ENCODE results near the gene KIAA1210. TPM values are rescaled to one million over a fixed set of nuclear protein-coding genes. Genes with fewer than 3 reads are reported as not detected.

Gene KIAA1210
- total and polyA plus RNA-seq, 4 experiments from 2014 or later = not detected

GRCh38 chrX:119073911-119074310 lies 53.7 kb downstream of the KIAA1210 start:
- Mint-ChIP-seq H3K27ac (no peak overlapping the region), H3K36me3 (no peaks in the 10 kb centered on the region), H3K4me3 (no peak overlapping the region), H3K27me3 (peaks cover 0 to 2% of the 10 kb centered on the region in 2 donors), H3K4me1 (no peaks in the 10 kb centered on the region), H3K9me3 (peaks cover 0 to 3% (median 0%) of the 10 kb centered on the region in 8 donors)
- Histone ChIP-seq H3K4me1 (ENCODE audit: insufficient read depth, low read length) (no peaks in the 10 kb centered on the region), H3K36me3 (ENCODE audit: insufficient read depth, low read length) (no peaks in the 10 kb centered on the region), H3K27me3 (ENCODE audit: insufficient read depth, low read length) (no peaks in the 10 kb centered on the region), H3K9me3 (ENCODE audit: control insufficient read depth in 1 of 2, low read length in 2 of 2) (no peaks in the 10 kb centered on the region), H3K4me3 (ENCODE audit: low read length in 2 of 2) (no peak overlapping the region), H3K27ac (ENCODE audit: low read depth, low read length) (no peak overlapping the region)
- no peak for DNase-seq
- intact Hi-C loops (cut with micrococcal nuclease) = no loop called here
- ChIA-PET CTCF (ENCODE audit: partially characterized antibody) (no interaction called here), POLR2A (ENCODE audit: partially characterized antibody) (no interaction called here)

GRCh38 chrX:119073200-119073905 lies 54.3 kb downstream of the KIAA1210 start:
- Histone ChIP-seq H3K4me1 (ENCODE audit: insufficient read depth, low read length) (no peaks in the 10 kb centered on the region), H3K9me3 (ENCODE audit: control insufficient read depth in 1 of 2, low read length in 2 of 2) (no peaks in the 10 kb centered on the region), H3K36me3 (ENCODE audit: insufficient read depth, low read length) (no peaks in the 10 kb centered on the region), H3K4me3 (ENCODE audit: low read length in 2 of 2) (no peak overlapping the region), H3K27me3 (ENCODE audit: insufficient read depth, low read length) (no peaks in the 10 kb centered on the region), H3K27ac (ENCODE audit: low read depth, low read length) (no peak overlapping the region)
- Mint-ChIP-seq H3K9me3 (peaks cover 0 to 3% (median 0%) of the 10 kb centered on the region in 8 donors), H3K27ac (no peak overlapping the region), H3K4me1 (no peaks in the 10 kb centered on the region), H3K36me3 (no peaks in the 10 kb centered on the region), H3K27me3 (peaks cover 0 to 2% of the 10 kb centered on the region in 2 donors), H3K4me3 (no peak overlapping the region)
- POLR2A ChIA-PET (ENCODE audit: partially characterized antibody) = no interaction called here
- intact Hi-C loops (cut with micrococcal nuclease) = no loop called here
- CTCF ChIA-PET (ENCODE audit: partially characterized antibody) = no interaction called here
- DNase-seq = no peak

- Mint-ChIP-seq H3K27me3 (peaks cover 0 to 2% of the 10 kb centered on the region in 2 donors), H3K4me3 (no peak within 1 kb of the TSS), H3K9me3 (peaks cover 0 to 2% (median 0%) of the 10 kb centered on the region in 8 donors), H3K27ac (no peak within 1 kb of the TSS), H3K4me1 (no peaks in the 10 kb centered on the region), H3K36me3 (no peaks in the 10 kb centered on the region)
- POLR2A ChIA-PET (ENCODE audit: partially characterized antibody) = no interaction called here
- CTCF ChIA-PET (ENCODE audit: partially characterized antibody) = no interaction called here
- H3K4me1 ChIP-seq (ENCODE audit: insufficient read depth, low read length) = no peaks in the 10 kb centered on the region
- DNase-seq = no peak
- no peaks in the 10 kb centered on the region for H3K9me3 ChIP-seq (ENCODE audit: control insufficient read depth in 1 of 2, low read length in 2 of 2)
- no peak within 1 kb of the TSS for H3K27ac ChIP-seq (ENCODE audit: low read depth, low read length)
- no peak within 1 kb of the TSS for H3K4me3 ChIP-seq (ENCODE audit: low read length in 2 of 2)
- intact Hi-C loops (cut with micrococcal nuclease) = no loop called here
- H3K36me3 ChIP-seq (ENCODE audit: insufficient read depth, low read length) = no peaks in the 10 kb centered on the region
- no peaks in the 10 kb centered on the region for H3K27me3 ChIP-seq (ENCODE audit: insufficient read depth, low read length)
Observed at GRCh38 chrX:119072744-119073143, 54.9 kb downstream of the KIAA1210 start, which contains the start of gene CT47C1. Gene CT47C1, plus strand, starts transcription at chrX:119072993. Its CDS starts 233 bp downstream, at chrX:119073226.

- Mint-ChIP-seq H3K4me3 (no peak overlapping the region), H3K36me3 (no peaks in the 10 kb centered on the region), H3K27me3 (no peaks in the 10 kb centered on the region), H3K9me3 (no peaks in the 10 kb centered on the region), H3K4me1 (no peaks in the 10 kb centered on the region), H3K27ac (no peak overlapping the region)
- no peaks in the 10 kb centered on the region for H3K9me3 ChIP-seq (ENCODE audit: control insufficient read depth in 1 of 2, low read length in 2 of 2)
- no peaks in the 10 kb centered on the region for H3K36me3 ChIP-seq (ENCODE audit: insufficient read depth, low read length)
- no peak overlapping the region for H3K4me3 ChIP-seq (ENCODE audit: low read length in 2 of 2)
- no peaks in the 10 kb centered on the region for H3K4me1 ChIP-seq (ENCODE audit: insufficient read depth, low read length)
- ChIA-PET CTCF (ENCODE audit: partially characterized antibody) (no interaction called here), POLR2A (ENCODE audit: partially characterized antibody) (no interaction called here)
- H3K27ac ChIP-seq (ENCODE audit: low read depth, low read length) = no peak overlapping the region
- no peak for DNase-seq
- H3K27me3 ChIP-seq (ENCODE audit: insufficient read depth, low read length) = no peaks in the 10 kb centered on the region
- intact Hi-C loops (cut with micrococcal nuclease) = no loop called here
Observed at GRCh38 chrX:119071381-119071780, 56.2 kb downstream of the KIAA1210 start.

- H3K4me1 ChIP-seq (ENCODE audit: insufficient read depth, low read length) = no peaks in the 10 kb centered on the region
- intact Hi-C loops (cut with micrococcal nuclease) = no loop called here
Observed at GRCh38 chrX:119069762-119070161, 57.9 kb downstream of the KIAA1210 start.

GRCh38 chrX:119069128-119069527 lies 58.5 kb downstream of the KIAA1210 start:
- Histone ChIP-seq H3K4me3 (ENCODE audit: low read length in 2 of 2) (no peak overlapping the region), H3K36me3 (ENCODE audit: insufficient read depth, low read length) (no peaks in the 10 kb centered on the region), H3K27ac (ENCODE audit: low read depth, low read length) (no peak overlapping the region), H3K27me3 (ENCODE audit: insufficient read depth, low read length) (no peaks in the 10 kb centered on the region), H3K9me3 (ENCODE audit: control insufficient read depth in 1 of 2, low read length in 2 of 2) (no peaks in the 10 kb centered on the region), H3K4me1 (ENCODE audit: insufficient read depth, low read length) (no peaks in the 10 kb centered on the region)
- no peak for DNase-seq
- Mint-ChIP-seq H3K27ac (no peak overlapping the region), H3K4me3 (no peak overlapping the region), H3K4me1 (no peaks in the 10 kb centered on the region), H3K36me3 (no peaks in the 10 kb centered on the region), H3K27me3 (no peaks in the 10 kb centered on the region), H3K9me3 (no peaks in the 10 kb centered on the region)
- intact Hi-C loops (cut with micrococcal nuclease) = no loop called here
- ChIA-PET POLR2A (ENCODE audit: partially characterized antibody) (no interaction called here), CTCF (ENCODE audit: partially characterized antibody) (no interaction called here)

More at GRCh38 chrX:119069762-119070161, 57.9 kb downstream of the KIAA1210 start:
- no peaks in the 10 kb centered on the region for H3K36me3 ChIP-seq (ENCODE audit: insufficient read depth, low read length)
- H3K4me3 Mint-ChIP-seq = no peak overlapping the region
- H3K27ac ChIP-seq (ENCODE audit: low read depth, low read length) = no peak overlapping the region
- POLR2A ChIA-PET (ENCODE audit: partially characterized antibody) = no interaction called here
- no peaks in the 10 kb centered on the region for H3K9me3 Mint-ChIP-seq
- no peaks in the 10 kb centered on the region for H3K27me3 ChIP-seq (ENCODE audit: insufficient read depth, low read length)
- no peak overlapping the region for H3K27ac Mint-ChIP-seq
- H3K36me3 Mint-ChIP-seq = no peaks in the 10 kb centered on the region
- CTCF ChIA-PET (ENCODE audit: partially characterized antibody) = no interaction called here
- H3K4me3 ChIP-seq (ENCODE audit: low read length in 2 of 2) = no peak overlapping the region
- H3K27me3 Mint-ChIP-seq = no peaks in the 10 kb centered on the region
- DNase-seq = no peak
- H3K4me1 Mint-ChIP-seq = no peaks in the 10 kb centered on the region
- H3K9me3 ChIP-seq (ENCODE audit: control insufficient read depth in 1 of 2, low read length in 2 of 2) = no peaks in the 10 kb centered on the region

- no peaks in the 10 kb centered on the region for H3K4me1 ChIP-seq (ENCODE audit: insufficient read depth, low read length)
- ChIA-PET CTCF (ENCODE audit: partially characterized antibody) (interaction anchor here (0.6 to 3.4 kb wide), 5 partner anchors 8 to 228 kb away, joined by 3 to 26 read pairs (median 6); no protein-coding TSS in a partner anchor), POLR2A (ENCODE audit: partially characterized antibody) (no interaction called here)
- H3K4me3 ChIP-seq (ENCODE audit: low read length in 2 of 2) = no peak overlapping the region
- no peak overlapping the region for H3K27ac ChIP-seq (ENCODE audit: low read depth, low read length)
- no peaks in the 10 kb centered on the region for H3K4me1 Mint-ChIP-seq
- no peak overlapping the region for H3K4me3 Mint-ChIP-seq
- no peaks in the 10 kb centered on the region for H3K36me3 Mint-ChIP-seq
- H3K36me3 ChIP-seq (ENCODE audit: insufficient read depth, low read length) = no peaks in the 10 kb centered on the region
- no peaks in the 10 kb centered on the region for H3K27me3 Mint-ChIP-seq
- peak in 3 of 5 donors; percentile 19 to 21 (median 20) for DNase-seq
- peaks cover 0 to 2% (median 0%) of the 10 kb centered on the region in 8 donors for H3K9me3 Mint-ChIP-seq
- no peaks in the 10 kb centered on the region for H3K27me3 ChIP-seq (ENCODE audit: insufficient read depth, low read length)
- H3K27ac Mint-ChIP-seq = no peak overlapping the region
- intact Hi-C loops (cut with micrococcal nuclease) = loop anchor here (1.0 kb wide), 1 partner anchor 220 kb away; no protein-coding TSS in a partner anchor
- H3K9me3 ChIP-seq (ENCODE audit: control insufficient read depth in 1 of 2, low read length in 2 of 2) = no peaks in the 10 kb centered on the region
Observed at GRCh38 chrX:119067023-119067739, 60.4 kb downstream of the KIAA1210 start.

Measured in CD4-positive, alpha-beta memory T cell (primary cell).